Stimulated activated CD4-positive, alpha-beta T cell treated with anti-CD3 and anti-CD28 coated beads, Interleukin-4, amount 100 ng/mL, for 4 hours (primary cell): Measurements from ENCODE around the gene MPC1L.

Source experiments
- DNase-seq, 2 experiments: peaks; one replicate each; pipeline ENCODE4 v3.0.0-alpha.2; 2020

MPC1L gene

GRCh38 chrX:40632199-40632598 is 9.0 kb downstream of the MPC1L start:
- DNase-seq, result no peak

GRCh38 chrX:40637687-40638086 is 14.5 kb downstream of the MPC1L start:
- no peak for DNase-seq

GRCh38 chrX:40644176-40644575 is 20.9 kb downstream of the MPC1L start:
- DNase-seq, result no peak

GRCh38 chrX:40644821-40645358 is 21.7 kb downstream of the MPC1L start:
- peak in 1 of 2 experiments; percentile 27 for DNase-seq

GRCh38 chrX:40646489-40647306 is 23.5 kb downstream of the MPC1L start:
- peak; percentile 8 to 29 for DNase-seq

- peak; percentile 88 to 89 for DNase-seq
Observed at GRCh38 chrX:40647307-40648197, 24.3 kb downstream of the MPC1L start, which contains the start of gene CXorf38. Gene CXorf38, minus strand, starts transcription at chrX:40647561. Its CDS starts 41 bp downstream, at chrX:40647520.

- DNase-seq, result peak; percentile 53 to 54
Observed at GRCh38 chrX:40651620-40652223, 28.5 kb downstream of the MPC1L start.

- DNase-seq, result no peak
Observed at GRCh38 chrX:40652664-40653063, 29.4 kb downstream of the MPC1L start.

- DNase-seq, result no peak
Observed at GRCh38 chrX:40653535-40653934, 30.3 kb downstream of the MPC1L start.

- DNase-seq, result no peak
Observed at GRCh38 chrX:40660381-40660780, 37.2 kb downstream of the MPC1L start.

GRCh38 chrX:40661489-40661888 is 38.3 kb downstream of the MPC1L start:
- no peak for DNase-seq

- no peak for DNase-seq
Observed at GRCh38 chrX:40663078-40663740, 40.0 kb downstream of the MPC1L start.

GRCh38 chrX:40663880-40664630 is 40.8 kb downstream of the MPC1L start:
- DNase-seq, result no peak

- no peak for DNase-seq
Observed at GRCh38 chrX:40671126-40671525, 47.9 kb downstream of the MPC1L start.
